GM04503 (cell line): ENCODE results near the gene CEP350.
A peak's percentile ranks its signal among the peaks of the same experiment; 100 is the strongest.
"Not testable (repeated sequence)": the region's sequence is repeated elsewhere in the genome, so short reads cannot be mapped to it uniquely, and the experiment has no call there.

Experiments
- DNase-seq: peaks from one replicate; pipeline ENCODE4 v3.0.0-alpha.2; 2012; ENCODE audit warnings: low read depth

The CEP350 gene

DNA sequence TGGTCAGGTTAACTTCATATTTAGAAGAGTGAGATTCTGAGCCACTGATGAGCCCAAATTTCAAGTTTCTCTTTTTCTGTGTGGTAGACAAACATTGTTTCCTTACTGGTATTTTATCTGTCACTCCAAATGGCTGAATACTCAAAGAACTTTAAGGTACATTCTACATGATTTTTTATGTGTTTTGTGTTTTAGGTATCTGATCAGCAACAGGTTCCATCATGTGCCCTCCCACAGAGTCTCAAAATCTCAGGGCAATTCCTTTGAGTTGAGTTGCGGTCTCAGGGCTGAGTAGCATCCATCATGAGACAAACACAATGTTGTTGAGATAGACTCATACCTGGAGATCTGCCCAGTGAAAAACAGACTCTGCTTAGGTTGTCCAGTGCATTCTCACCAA is 14.7 kb upstream of the CEP350 start:
- no peak for DNase-seq

DNA sequence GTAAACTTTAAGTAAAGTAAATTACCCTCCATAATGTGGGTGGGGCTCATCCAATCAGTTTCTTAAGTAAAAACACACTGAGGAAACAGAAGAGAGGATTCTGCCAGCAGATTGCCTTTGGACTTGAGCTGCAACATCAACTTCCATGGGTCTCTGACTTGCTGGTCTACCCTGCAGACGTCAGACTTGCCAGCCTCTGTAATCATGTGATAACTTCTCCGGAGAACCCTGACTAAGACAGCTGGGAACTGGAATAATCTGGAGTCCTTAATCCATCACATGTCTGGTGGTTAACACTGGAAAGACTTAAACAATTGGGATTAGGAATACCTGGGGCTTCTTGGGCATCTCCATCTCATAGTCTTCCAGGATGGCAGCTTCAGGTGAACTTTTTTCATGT is 13.2 kb upstream of the CEP350 start:
- no peak for DNase-seq

DNA sequence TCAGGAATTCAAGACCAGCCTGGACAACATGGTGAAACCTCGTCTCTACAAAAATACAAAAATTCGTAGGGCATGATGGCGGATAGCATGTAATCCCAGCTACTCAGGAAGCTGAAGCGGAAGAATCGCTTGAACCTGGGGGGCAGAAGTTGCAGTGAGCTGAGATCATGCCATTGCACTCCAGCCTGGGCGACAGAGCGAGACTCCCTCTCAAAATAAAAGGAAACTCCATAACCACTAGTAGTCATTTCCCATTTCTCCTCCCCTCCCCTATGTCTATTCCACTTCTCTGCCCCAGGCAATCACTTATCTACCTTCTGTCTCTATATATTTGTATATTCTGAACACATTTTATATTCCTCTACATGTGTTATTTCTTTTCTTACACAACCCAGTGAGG is 4.0 kb upstream of the CEP350 start:
- DNase-seq: no peak

DNA sequence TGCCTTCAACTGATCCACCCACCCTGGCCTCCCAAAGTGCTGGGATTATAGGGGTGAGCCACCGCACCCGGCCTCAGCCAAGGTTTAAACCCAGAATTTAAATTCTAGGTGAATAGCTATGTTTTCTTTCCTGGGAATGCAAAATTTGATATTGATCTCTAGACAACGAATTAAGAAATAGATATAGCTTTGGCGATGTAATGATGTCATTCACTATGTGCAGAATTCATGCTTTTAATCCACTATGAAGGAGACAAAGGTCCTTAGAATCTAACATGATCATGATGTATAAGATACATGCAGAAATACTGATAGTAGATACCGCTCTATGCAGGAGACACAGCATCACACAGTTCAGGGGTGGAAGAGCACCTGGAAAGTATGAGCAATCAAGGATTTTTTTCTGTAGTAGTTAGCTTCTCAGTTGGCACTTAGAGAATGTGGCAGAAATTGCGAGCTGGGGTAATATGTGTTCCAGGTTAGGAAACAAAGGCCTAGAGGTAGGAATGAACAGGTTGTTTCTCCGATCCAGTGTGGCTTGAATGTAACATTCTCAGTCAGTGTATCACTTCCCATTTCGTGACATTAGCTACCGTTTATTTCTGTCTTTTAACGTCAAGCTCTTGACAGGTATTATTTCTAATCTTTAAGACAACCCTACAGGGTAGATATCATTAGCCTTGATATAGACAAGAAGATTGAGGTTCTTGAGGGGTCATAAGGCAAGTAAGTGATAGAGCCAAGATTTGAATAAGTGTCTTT is 3.0 kb upstream of the CEP350 start:
- DNase-seq: no peak

DNA sequence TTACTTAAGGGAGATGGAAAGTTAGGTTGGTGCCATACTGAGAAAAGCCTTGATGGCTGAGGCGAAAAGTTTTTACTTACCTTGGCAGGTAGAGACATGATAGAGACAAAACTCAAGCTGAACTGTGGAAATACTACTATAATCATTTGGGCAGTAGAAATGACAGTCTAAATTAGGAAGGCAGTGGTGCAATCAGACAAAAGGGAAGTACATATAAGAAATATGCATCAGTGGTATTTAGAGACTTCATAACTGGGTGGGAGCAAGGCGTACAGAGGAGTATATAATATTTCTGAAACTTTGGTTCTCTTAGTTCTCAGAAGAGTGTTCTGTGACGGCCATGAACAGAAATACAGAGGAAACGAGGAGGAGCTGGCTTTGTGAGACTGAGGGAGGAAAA is 2.4 kb upstream of the CEP350 start:
- DNase-seq: no peak

DNA sequence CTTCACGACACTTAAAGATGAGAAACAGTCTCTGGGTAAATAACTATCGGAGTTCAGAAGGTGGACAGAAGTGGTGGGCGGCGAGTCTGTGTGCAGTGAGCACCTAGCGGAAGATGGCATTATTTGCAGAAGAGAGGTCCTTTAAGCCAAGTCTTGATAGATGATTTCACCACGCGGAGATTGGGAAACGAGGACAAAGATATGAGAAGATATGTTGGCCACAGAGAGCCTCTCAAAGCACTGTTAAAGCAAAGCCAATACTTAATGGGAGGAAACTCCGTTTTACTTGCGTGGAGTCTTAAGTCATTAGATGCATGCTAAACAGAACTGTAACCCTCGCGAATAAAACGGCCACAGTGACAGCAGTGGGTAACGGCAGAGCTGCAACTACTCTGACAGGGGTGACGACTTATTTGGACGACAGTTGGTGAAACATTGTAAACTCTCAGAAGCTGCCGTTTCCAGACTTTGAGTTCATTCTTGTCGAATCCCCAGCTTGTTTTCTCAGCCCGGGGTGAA is 577 bp upstream of the CEP350 start:
- peak; percentile 29 for DNase-seq

DNA sequence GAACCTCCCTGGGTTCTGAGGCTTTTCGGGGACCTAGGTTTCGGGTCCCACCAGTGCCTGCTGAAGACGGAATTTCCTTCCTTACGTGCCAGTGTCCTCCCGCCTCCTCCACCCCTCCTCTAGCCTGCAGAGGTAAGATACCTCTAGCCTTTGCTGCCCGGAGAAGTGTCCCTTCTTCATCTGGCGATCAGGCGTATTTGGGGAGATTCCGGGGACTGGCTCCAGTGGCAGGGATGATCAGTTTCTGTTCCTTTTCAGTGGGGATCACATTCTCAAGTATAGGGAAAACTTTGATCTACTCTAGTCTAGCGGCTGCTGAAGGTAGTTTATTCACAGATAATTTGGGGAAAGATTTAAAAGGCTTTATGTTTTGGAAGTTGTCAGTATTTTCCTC is 674 bp downstream of the CEP350 start:
- DNase-seq: no peak

DNA sequence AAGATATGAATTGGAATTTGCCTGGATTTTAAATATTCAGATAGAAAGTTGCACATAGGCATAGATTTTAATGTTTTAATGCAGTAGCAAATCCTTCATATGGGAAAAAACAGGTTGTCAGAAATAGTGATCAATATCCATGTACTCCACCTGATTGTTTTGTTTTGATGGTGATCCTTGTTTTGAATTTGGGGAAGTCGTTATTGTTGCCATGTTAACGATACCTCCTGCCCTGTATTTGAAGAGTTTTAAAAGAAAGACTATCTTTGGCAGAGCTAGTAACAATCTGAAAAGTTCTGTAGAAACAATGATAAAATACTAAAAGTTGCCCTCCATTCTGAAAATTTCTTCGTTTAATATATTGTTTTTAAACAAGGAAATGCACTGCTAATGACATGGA is 1.1 kb downstream of the CEP350 start:
- no peak for DNase-seq

DNA sequence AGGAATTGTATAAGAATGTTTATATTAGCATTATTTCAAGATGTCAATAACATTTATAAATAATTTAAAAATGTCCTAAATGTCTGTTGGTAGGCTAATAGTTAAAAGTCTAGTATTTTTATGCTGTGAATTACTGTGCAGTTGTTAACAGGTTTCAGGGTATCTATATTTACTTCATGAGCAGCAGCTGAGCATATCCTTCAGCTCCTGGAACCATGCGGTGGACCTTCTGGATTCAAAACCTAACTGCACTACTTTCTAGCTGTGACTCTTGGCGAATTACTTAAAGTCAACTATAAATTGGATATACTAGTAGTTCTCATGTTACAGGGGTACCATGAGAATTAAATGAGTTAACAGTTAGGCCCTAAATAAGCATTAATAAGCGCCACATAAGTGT is 3.7 kb downstream of the CEP350 start:
- no peak for DNase-seq

DNA sequence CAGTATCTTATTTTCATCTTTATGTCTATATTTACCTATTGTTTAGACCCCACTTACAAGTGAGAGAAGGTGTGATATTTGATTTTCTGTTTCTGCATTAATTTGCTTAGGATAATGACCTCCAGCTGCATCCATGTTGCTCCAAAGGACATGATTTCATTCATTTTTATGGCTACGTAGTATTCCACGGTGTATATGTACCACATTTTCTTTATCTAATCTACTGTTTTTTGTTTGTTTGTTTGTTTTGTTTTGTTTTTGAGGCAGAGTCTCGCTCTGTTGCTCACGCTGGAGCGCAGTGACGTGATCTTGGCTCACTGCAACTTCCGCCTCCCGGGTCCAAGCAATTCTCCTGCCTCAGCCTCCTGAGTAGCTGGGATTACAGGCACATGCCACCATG is 7.6 kb downstream of the CEP350 start:
- DNase-seq: not testable (repeated sequence)

DNA sequence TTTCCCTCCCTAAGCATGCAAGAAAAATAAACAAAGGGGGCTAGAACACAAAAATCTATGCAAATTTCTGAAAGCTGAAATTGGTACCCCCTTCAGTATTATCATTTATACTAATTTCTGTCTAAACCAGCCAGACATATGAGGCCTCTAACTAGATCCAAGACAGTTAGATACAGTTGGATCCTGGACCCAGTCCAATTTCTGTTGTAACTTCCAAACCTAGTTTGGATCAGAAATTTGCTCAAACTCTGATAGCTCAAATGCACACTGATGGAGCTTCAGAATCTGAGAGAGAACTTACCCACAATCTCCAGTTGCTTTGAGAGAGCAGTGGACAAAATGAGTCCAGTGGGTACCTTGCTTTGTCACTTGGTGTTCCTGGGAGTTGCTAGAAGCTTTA is 11.9 kb downstream of the CEP350 start:
- DNase-seq: no peak

DNA sequence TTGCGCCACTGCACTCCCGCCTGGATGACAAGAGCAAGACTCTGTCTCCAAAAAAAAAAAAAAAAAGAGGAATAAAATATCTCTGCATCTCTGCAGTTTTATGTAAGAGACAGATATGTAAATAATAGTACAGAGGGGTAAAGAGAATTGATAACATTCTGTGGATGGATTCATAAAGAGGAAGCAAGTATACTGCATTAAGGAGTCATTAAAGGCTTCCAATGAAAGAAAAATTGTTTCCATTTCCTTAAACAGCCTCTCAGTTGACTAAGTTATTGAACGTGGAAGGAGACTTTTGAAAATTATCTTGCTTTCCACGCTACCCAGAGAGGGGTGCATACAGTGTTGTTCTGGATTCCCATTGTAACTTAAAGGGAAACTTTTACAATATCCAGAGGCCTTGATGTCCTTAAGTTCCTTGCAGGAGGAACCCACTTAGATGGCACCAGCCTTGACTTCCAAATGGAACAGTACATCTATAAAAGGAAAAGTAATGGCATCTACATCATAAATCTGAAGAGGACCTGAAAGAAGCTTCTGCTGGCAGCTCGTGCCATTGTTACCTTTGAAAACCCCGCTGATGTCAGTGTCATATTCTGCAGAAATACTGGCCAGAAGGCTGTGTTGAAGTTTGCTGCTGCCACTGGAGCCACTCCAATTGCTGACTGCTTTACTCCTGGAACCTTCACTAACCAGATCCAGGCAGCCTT is 13.8 kb downstream of the CEP350 start:
- DNase-seq: no peak

DNA sequence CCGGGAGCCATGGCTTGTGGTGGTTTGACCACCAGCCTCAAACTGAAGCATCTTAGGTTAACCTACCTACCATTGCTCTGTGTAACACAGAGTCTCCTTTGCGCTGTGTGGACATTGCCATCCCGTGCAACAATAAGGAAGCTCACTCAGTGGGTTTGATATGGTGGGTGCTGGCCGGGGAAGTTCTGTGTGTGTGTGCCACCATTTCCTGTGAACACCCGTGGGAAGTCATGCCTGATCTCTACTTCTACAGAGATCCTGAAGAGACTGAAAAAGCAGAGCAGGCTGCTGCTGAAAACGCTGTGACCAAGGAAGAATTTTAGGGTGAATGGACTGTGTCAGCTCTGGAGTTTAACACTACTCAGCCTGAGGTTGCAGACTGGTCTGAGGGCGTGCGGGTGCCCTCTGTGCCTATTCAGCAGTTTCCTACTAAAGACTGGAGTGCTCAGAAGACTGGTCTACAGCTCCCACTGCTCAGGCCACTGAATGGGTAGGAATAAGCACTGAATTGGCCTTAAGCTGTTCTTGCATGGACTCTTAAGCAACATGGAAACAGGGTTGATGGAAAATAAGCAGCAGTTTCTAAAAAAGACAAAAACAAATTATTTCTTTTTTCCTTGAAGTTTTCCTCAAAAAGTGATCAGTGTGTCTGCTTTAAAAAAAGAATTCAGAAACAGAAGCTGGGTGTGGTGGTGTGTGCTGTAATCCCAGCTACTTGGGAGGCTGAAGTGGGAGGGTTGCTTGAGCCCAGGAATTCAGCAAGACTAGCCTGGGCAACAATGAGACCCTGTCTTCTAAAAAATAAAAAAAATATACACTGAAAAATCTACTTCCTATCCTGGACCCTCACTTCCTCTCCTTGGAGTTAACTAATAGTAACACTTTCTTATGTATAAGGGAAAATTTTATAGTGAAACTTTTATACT is 14.6 kb downstream of the CEP350 start:
- no peak for DNase-seq

DNA sequence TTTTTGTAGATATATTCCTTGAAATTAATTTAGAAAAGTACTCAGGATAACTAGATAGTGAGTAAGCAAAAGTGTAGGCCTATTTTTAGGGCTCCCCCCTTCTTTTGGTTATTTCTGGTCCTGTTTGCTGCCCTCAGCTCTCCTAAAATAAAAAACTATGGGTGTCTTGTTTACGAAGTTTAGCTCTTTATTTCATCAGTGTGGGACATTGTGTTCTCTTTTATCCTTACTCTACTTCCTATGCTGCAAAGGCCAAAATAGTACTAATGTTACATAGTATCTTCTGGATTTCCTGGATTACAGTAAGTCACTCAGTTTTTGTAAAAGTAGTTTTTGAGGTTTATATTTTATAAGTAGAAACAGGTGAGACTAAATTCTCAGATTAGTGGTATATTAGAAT is 15.4 kb downstream of the CEP350 start:
- no peak for DNase-seq

DNA sequence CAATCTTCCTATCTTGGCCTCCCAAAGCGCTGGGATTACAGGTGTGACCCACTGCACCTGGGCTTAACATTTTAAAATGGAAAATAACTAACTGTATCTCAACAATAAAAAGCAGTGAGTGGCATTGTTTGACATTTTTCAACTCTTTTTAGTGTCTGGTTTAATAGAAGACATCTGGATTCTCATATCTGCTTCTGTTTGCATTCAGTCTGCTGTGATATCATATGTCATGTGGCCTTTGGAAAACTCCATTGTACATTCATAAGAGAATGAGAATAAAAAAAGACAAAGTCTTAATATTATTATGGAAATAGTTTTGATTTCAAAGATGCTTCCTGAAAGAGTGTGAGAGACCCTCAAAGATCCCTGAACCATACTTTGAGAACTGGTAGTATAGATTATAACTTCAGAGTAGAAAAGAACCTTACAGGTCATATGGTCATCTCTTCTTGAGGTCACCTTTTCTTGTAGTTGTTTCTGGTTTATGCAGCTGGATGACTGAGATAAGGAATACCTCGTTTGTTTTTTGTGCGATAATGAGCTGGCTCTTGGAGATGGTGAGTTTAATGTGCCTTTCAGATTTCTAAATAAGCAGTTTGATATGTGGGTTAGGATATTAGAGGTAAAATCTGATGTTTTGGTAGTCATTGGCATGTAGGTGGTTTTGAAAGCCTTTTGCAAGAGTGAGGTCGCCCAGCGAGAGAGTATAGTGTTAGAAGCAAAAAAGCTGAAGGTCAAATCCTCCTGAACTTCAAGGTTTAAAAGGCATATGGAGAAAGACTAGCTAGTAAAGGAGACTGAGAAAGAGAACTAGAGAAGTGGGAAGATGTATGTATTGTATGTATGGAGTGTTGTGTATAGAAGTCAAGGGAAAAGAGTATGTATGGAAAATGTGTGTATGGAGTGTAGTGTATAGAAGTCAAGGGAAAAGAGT is 17.2 kb downstream of the CEP350 start:
- DNase-seq: no peak

DNA sequence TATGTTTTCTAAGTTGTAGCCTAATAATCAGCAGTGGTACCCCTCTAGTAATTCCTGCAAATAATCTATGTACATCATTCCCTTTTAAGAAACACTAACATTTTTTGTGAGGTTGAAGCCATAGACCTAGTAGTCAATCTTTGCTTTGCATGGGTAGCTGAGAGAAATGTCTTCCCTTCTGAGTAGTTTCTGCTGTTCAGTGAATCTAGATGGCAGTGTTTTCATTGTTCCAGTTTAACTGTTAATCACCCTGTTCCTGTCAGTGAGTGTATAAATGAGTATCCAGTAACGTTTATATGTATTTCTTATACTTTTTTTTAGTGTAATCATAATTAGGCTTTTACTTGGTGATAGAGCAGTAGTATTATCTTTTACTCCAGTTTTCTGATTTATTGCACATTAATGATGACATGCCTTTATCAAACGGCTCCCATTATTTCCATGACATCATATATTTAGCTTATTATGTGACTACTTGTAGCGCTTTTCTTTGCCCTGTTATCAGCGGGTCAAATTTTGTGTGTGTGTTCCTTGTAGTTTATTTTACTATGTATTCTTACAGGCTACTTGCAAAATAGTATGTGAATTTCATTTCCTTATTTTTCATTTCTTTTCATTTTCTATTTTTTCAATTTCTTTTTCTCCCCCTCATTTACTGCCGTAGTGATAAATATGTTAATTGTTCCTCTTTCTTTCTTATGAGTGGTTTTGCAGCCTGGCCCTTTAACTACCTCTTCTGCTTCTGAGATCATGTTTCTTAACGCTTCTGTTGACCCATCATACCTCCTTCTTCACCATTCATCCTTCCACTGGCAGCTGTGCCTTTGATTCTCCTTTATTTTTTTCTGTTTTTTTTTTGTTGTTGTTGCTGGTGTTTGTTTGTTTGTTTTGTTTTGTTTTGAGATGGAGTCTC is 18.8 kb downstream of the CEP350 start:
- DNase-seq: no peak

DNA sequence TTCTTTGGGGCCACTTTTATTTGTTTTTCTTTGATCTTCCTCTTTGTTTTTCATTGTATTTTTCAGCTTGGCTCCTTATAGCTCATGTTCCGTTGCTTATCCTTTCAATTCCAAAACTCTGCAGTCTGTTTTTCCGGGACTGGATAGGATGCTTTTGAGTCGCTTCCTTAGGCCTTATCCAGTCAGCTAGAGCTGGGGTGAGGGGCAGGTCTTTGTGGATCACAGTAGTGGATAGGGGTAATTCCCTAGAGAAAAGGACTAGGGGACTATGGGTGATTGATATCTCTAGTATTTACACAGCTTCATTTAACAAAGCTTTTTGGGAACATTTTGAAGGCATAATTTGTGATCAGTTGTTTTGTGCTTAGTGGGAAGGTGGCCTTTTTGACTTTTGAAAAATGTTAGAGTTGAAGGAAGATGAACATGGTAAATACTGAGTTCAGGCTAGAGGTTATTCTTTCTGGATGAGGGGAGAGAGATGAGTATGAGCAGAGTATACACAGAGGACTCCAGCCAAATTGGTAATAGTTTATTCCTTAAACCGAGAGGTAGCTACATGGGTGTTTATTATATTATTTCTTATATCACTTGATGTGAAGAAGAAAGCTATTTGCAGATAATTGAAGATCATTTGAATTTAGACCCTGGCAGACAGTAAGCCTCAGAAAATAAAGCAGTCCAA is 22.5 kb downstream of the CEP350 start:
- DNase-seq: no peak

DNA sequence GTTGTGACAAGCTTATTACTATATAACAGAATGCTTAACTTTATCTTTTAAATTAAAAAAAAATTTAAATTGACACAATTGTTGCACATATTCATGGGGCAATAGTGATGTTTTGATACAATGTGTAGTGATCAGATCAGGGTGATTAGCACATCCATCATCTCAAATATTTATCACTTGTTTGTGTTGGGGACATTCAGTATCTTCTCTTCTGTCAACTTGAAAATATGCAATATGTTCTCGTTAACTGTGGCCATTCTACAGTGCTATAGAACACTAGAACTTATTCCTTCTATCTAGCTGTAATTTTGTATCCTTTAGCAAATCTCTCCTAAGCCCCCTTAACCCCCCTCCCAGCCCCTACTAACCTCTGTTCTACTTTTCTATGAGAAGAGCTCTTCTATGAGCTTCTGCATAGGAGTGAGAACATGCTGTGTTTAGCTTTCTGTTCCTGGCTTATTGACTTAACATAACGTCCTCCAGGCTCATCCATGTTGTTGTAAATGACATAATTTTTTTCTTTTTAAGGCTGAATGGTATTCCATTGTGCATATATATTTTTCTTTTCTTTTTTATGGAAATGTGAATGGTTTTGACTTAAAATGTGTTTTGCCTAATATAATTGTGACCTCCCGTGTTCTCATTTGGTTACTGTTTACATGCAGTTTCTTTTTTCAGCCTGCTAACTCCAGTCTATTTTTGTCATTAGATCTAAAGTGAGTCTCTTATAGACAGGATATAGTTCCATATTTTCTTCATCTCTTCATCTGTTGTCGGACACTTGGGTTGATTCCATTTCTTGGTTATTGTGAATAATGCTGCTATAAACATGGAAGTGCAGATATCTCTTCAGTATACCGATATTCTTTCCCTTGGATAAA is 23.8 kb downstream of the CEP350 start:
- no peak for DNase-seq

DNA sequence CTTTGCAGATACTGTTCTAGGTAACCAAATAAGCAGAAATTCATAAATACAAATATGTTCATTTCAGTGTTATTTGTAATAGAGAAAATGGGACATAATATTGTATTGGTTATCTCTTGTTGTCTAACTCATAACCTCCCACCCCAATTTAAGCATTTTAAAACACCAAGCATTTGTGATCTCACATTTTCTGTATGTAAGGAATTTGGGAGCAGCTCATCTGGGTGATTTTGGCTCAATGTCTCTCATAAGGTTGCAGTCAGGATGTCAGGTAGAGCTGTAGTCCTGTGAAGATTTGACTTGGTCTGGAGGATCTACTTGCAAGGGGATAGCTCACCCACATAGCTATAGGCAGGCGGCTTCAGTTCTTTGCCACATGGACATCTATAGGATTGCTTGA is 29.5 kb downstream of the CEP350 start:
- no peak for DNase-seq
